Aorta (tissue), 5 donors: ENCODE results near the gene HMCN1. TPM values are rescaled to one million over a fixed set of nuclear protein-coding genes. Genes with fewer than 3 reads are reported as not detected.

Experiments used
- ATAC-seq: fragments of 200-7000 bp; cut with Tn5 transposase; one replicate; pipeline ENCODE4 v1.9.1; 2022; ENCODE audit warnings: moderate library complexity; ENCODE audit not compliant: low FRiP score
- DNase-seq, 2 donors: peaks; one replicate each; pipeline ENCODE4 v3.0.0-alpha.2; 2020
- H3K27ac ChIP-seq, 2 donors: one replicate each; pipeline ENCODE4 v1.5.1; 2013; ENCODE audit warnings: low read length in 2 of 2, mild to moderate bottlenecking in 2 of 2, moderate library complexity in 2 of 2, control low read depth in 1 of 2, inconsistent platforms in 1 of 2, low read depth in 1 of 2
- H3K27me3 ChIP-seq, 2 donors: one replicate each; pipeline ENCODE4 v1.6.1; 2013; ENCODE audit warnings: control low read depth in 1 of 2, low read length in 1 of 2, mild to moderate bottlenecking in 1 of 2, moderate library complexity in 1 of 2; ENCODE audit not compliant: insufficient read depth in 2 of 2, control insufficient read depth in 1 of 2
- H3K36me3 ChIP-seq, 2 donors: one replicate each; pipeline ENCODE4 v1.6.1; 2013; ENCODE audit warnings: control low read depth in 1 of 2, low read length in 1 of 2, mild to moderate bottlenecking in 1 of 2; ENCODE audit not compliant: insufficient read depth in 2 of 2, control insufficient read depth in 1 of 2
- H3K4me1 ChIP-seq, 2 donors: one replicate each; pipeline ENCODE4 v1.6.1; 2013; ENCODE audit warnings: low read length in 2 of 2, control low read depth in 1 of 2, mild to moderate bottlenecking in 1 of 2, moderate library complexity in 1 of 2; ENCODE audit not compliant: insufficient read depth in 2 of 2, control insufficient read depth in 1 of 2
- H3K4me3 ChIP-seq, 2 donors: one replicate each; pipeline ENCODE4 v1.5.1; 2013; ENCODE audit warnings: low read length in 2 of 2, control low read depth in 1 of 2, mild to moderate bottlenecking in 1 of 2
- H3K9me3 ChIP-seq: one replicate; pipeline ENCODE4 v1.6.1; 2013; ENCODE audit warnings: mild to moderate bottlenecking, low read length; ENCODE audit not compliant: control insufficient read depth
- WGBS, 2 donors: extraction: QIAGEN DNeasy Blood & Tissue Kit; methylation state at CpG; one replicate each; pipeline ENCODE4 v1.1.7; 2013; 5-methylcytosine and 5-hydroxymethylcytosine counted together
- intact Hi-C, 2 donors: fragments of 100-400 bp; cut with DNase I; formaldehyde crosslinking; loops; one replicate each; pipeline versions ENCODE4 v1.14.2 to v1.15.0; 2022
- polyA plus RNA-seq, 2 donors: library from polyadenylated mRNA; stranded (reverse); fragments of 200-250 nt; gene quantifications; one replicate each; pipeline ENCODE4 v1.2.3, GENCODE V29; 2013
- total RNA-seq, 2 donors: library from RNA; stranded (reverse); fragmentation: NEBNext Ultra II Directional; extraction: Animal tissue kit (Norgen Biotek cat#: 25700); gene quantifications; one replicate each; pipeline ENCODE4 v1.2.1, GENCODE V29; 2021
- donor health status: healthy with polysubstance abuse.
- donor health status: Bipolar disorder and iron deficiency.
- donor health status: DM: no; HTN: no; CAD: no.
- donor health status: DM: no; HTN: no; CAD: no.
- donor health status: DM: yes; HTN: yes; CAD: no.

The HMCN1 gene
- total and polyA plus RNA-seq, 4 donors: 11.3 to 93.6 (median 50.0) TPM

DNA sequence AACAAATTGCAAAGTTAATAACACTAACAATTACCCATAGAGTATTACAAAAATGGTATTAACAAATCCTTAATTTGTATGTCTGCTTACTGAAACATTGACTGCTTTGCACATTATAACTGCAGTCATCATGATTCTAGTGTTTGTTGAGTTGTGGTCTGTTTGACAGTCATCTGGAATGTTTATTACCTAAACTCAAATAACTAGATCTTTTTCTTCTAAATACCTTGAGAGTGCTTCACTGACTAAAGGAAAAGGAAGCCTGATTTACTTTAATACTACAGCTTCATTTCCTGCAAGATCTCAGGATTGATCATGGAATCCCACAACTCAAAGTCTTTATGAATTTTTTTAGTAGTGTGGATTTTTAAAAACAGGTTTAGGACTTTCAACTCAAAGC is 70.0 kb downstream of the HMCN1 start:
- intact Hi-C loops: no loop called here
- no peak overlapping the region for H3K4me3 ChIP-seq
- no peaks in the 10 kb centered on the region for H3K27me3 ChIP-seq
- H3K36me3 ChIP-seq: no peaks in the 10 kb centered on the region
- no peaks in the 10 kb centered on the region for H3K9me3 ChIP-seq
- peaks cover 2 to 6% of the 10 kb centered on the region in 2 donors for H3K4me1 ChIP-seq
- ATAC-seq (no peak), DNase-seq (no peak)
- H3K27ac ChIP-seq: no peak overlapping the region

GRCh38 chr1:185804608-185805007 is 70.4 kb downstream of the HMCN1 start:
- peaks cover 2 to 6% of the 10 kb centered on the region in 2 donors for H3K4me1 ChIP-seq
- ATAC-seq (no peak), DNase-seq (no peak)
- H3K9me3 ChIP-seq: no peaks in the 10 kb centered on the region
- no peaks in the 10 kb centered on the region for H3K36me3 ChIP-seq
- no peak overlapping the region for H3K27ac ChIP-seq
- intact Hi-C loops: loop anchor here in 1 of 2 donors (5.0 kb wide), 1 partner anchor 62 kb away; no protein-coding TSS in a partner anchor
- no peak overlapping the region for H3K4me3 ChIP-seq
- WGBS, 2 donors: 55 to 56% methylated on average over 3 of the region's 3 CpGs
- H3K27me3 ChIP-seq: no peaks in the 10 kb centered on the region

DNA sequence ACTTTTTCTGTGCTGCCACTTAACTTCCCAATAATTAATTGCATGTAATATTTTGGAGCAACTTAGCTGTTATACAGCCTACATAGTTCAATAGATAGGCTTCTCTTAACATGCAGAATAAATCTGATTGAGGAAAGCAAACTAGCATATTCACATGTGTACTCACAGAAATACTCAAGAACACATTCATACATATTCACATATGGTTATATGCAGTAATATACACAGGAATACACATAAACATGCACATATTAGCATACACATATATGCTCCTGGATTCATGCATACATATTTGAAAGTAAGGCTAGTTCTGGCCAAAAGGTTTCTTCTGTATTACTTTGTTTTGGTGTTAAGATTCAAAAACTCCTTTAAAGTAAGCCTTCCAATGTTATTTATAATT is 73.1 kb downstream of the HMCN1 start:
- no peaks in the 10 kb centered on the region for H3K9me3 ChIP-seq
- H3K4me3 ChIP-seq: no peak overlapping the region
- H3K36me3 ChIP-seq: no peaks in the 10 kb centered on the region
- intact Hi-C loops: loop anchor here in 1 of 2 donors (5.0 kb wide), 1 partner anchor 65 kb away; no protein-coding TSS in a partner anchor
- no peak overlapping the region for H3K27ac ChIP-seq
- DNase-seq: no peak
- no peaks in the 10 kb centered on the region for H3K27me3 ChIP-seq
- ATAC-seq: no peak
- peaks cover 2% of the 10 kb centered on the region in 2 donors for H3K4me1 ChIP-seq

DNA sequence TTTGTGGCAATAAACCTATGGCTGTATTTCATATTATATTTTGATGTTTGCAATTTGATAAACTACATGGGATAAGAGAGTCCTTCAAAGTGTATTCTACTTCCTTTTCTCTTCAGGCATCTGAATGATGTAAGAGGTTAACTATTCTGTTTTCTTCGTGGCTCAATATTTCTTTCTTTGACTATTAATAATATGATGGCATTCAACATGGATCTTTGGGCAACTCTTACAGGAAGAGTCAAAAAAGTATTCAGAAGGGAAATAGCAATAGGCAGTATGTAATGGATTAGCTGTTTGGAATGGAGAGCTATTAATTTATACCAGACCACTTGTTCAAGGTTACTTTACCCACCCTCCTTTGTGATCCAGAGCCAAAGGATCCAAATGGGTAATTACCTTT is 74.4 kb downstream of the HMCN1 start:
- Histone ChIP-seq H3K4me3 (no peak overlapping the region), H3K4me1 (peaks cover 0 to 2% of the 10 kb centered on the region in 2 donors), H3K36me3 (no peaks in the 10 kb centered on the region), H3K27ac (no peak overlapping the region), H3K27me3 (no peaks in the 10 kb centered on the region), H3K9me3 (no peaks in the 10 kb centered on the region)
- 6% methylated on average over 1 of the region's 1 CpG for WGBS, 2 donors
- ATAC-seq (no peak), DNase-seq (no peak)
- intact Hi-C loops: loop anchor here in 1 of 2 donors (5.0 kb wide), 1 partner anchor 66 kb away; no protein-coding TSS in a partner anchor

DNA sequence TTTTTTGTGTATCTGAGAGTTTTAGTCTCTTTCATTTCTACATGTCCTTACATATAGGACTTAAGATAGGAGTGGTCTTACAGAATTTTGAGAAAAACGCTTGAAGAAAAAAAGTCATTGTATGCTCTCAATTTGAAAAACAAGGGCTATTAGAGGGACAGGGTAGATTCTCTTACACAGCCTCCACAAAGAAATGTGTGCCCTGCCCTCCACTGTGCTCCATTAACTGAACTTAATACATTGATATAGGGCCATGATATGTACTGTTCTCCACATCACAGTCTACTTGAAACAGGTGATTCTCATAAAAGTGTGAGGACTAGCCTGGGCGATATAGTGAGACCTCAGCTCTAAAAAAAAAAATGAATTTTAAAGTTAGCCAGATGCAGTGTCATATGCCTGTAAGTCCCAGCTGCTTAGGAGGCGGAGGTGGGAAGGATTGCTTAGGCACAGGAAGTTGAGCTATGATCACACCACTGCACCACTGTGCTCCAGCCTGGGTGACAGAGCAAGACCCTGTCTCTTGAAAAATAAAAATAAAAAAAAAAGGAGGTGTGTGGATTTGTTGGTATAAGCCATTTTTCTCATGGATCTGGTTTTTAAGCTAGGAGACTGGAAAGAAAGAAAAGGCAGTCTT is 77.0 kb downstream of the HMCN1 start:
- ATAC-seq (no peak), DNase-seq (no peak)
- intact Hi-C loops: loop anchor here in 1 of 2 donors (5.0 kb wide), 1 partner anchor 41 kb away; no protein-coding TSS in a partner anchor
- Histone ChIP-seq H3K4me3 (no peak overlapping the region), H3K27ac (no peak overlapping the region), H3K27me3 (no peaks in the 10 kb centered on the region), H3K9me3 (no peaks in the 10 kb centered on the region), H3K4me1 (no peaks in the 10 kb centered on the region), H3K36me3 (no peaks in the 10 kb centered on the region)
- 70% methylated on average over 3 of the region's 3 CpGs for WGBS, 2 donors

GRCh38 chr1:185812934-185813333 is 78.7 kb downstream of the HMCN1 start:
- ATAC-seq (no peak), DNase-seq (no peak)
- no peak overlapping the region for H3K4me3 ChIP-seq
- no peaks in the 10 kb centered on the region for H3K27me3 ChIP-seq
- H3K9me3 ChIP-seq: no peaks in the 10 kb centered on the region
- peaks cover 0 to 3% of the 10 kb centered on the region in 2 donors for H3K36me3 ChIP-seq
- no peak overlapping the region for H3K27ac ChIP-seq
- intact Hi-C loops: loop anchor here (2.0 to 5.0 kb wide), 2 partner anchors 39 to 400 kb away; no protein-coding TSS in a partner anchor
- peaks cover 0 to 2% of the 10 kb centered on the region in 2 donors for H3K4me1 ChIP-seq

DNA sequence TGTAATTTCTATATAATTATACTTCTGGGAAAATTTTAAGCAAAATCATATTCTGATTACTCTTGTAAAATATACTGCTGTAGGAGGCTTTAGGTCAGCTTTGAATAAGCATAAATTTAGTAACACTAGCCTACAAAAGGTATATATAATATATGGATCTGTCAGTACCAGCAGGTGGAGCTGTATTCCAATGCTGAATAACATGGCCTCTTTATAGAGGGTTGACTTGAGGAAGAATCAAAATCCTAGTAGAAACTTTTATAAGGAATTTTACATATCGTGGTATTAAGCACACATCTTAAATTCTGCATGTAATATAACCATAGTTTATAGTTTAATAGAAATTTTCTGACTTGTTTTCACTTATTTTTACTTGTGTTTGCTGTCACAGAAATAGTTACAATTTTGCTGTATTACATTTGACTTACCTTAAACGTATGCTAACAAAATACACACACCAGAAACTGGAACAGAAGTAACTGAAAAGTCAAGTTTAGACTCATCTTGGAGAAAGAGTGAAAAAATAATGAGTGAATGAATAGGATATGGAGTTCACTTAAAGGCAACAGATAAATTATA is 79.3 kb downstream of the HMCN1 start:
- intact Hi-C loops: loop anchor here (2.0 to 5.0 kb wide), 2 partner anchors 39 to 399 kb away; no protein-coding TSS in a partner anchor
- H3K4me3 ChIP-seq: no peak overlapping the region
- no peak for ATAC-seq

GRCh38 chr1:185816460-185816859 is 82.3 kb downstream of the HMCN1 start:
- WGBS, 2 donors: 44 to 49% methylated on average over 1 of the region's 1 CpG
- no peak overlapping the region for H3K4me3 ChIP-seq
- peaks cover 0 to 3% of the 10 kb centered on the region in 2 donors for H3K36me3 ChIP-seq
- no peak for DNase-seq
- ATAC-seq: no peak
- H3K9me3 ChIP-seq: no peaks in the 10 kb centered on the region
- peak overlapping the region in 1 of 2 donors; percentile 44 for H3K27ac ChIP-seq
- intact Hi-C loops: no loop called here
- peaks cover 0 to 3% of the 10 kb centered on the region in 2 donors for H3K4me1 ChIP-seq
- H3K27me3 ChIP-seq: no peaks in the 10 kb centered on the region

More for the DNA sequence above, 79.3 kb downstream of the HMCN1 start:
- no peak for DNase-seq
- 72 to 75% methylated on average over 2 of the region's 2 CpGs for WGBS, 2 donors
- Histone ChIP-seq H3K4me1 (peaks cover 0 to 3% of the 10 kb centered on the region in 2 donors), H3K27me3 (no peaks in the 10 kb centered on the region), H3K27ac (no peak overlapping the region), H3K36me3 (peaks cover 0 to 3% of the 10 kb centered on the region in 2 donors), H3K9me3 (no peaks in the 10 kb centered on the region)

GRCh38 chr1:185819798-185820197 is 85.6 kb downstream of the HMCN1 start:
- H3K4me1 ChIP-seq: peaks cover 0 to 3% of the 10 kb centered on the region in 2 donors
- H3K27ac ChIP-seq: no peak overlapping the region
- DNase-seq: no peak
- no peak overlapping the region for H3K4me3 ChIP-seq
- intact Hi-C loops: no loop called here
- ATAC-seq: no peak
- H3K9me3 ChIP-seq: no peaks in the 10 kb centered on the region
- H3K36me3 ChIP-seq: peaks cover 0 to 3% of the 10 kb centered on the region in 2 donors
- no peaks in the 10 kb centered on the region for H3K27me3 ChIP-seq
